ENCODE measurements around the gene C21orf58.

C21orf58 gene

DNA sequence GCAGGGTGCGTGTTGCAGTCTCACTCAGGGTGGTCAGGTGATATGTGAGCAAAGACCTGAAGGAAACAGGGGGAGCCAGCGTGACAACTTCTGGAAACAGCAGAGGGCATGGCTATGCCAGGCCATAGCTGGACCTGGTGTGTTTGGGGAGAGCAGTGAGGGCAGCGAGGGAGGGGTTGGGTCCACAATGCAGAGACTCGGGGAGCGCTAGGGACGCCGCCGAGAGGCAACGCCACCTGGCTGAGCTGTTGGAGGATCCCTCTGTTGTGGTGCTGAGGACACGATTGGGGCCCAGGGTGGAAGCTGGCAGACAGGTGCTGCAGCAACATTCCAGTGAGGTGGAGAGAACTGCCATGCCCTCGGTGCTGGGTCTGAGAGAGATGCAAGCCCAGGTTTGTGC, 68.5 kb downstream of the C21orf58 start:
- no peak for DNase-seq (ENCODE audit: low spot score)

GRCh38 chr21:46254208-46254975, 69.3 kb downstream of the C21orf58 start:
- DNase-seq (ENCODE audit: low spot score) = no peak

DNA sequence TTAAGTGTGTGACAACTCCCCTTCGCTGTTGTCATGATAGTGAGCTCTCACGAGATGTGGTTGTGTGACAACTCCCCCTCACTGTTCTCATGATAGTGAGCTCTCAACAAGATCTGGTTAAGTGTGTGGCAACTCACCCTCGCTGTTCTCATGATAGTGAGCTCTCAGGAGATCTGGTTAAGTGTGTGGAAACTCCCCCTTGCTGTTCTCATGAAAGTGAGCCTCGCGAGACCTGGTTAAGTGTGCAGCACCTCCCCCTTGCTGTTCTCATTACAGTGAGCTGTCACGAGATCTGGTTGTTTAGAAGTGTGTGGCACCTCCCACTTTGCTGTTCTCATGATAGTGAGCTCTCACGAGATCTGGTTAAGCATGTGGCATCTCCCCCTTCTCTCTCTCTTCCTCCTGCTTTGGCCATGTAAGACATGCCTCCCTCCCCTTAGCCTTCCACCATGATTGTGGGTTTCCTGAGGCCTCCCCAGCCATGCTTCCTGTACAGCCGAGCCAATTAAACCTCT, 70.0 kb downstream of the C21orf58 start:
- no peak for DNase-seq (ENCODE audit: low spot score)

DNA sequence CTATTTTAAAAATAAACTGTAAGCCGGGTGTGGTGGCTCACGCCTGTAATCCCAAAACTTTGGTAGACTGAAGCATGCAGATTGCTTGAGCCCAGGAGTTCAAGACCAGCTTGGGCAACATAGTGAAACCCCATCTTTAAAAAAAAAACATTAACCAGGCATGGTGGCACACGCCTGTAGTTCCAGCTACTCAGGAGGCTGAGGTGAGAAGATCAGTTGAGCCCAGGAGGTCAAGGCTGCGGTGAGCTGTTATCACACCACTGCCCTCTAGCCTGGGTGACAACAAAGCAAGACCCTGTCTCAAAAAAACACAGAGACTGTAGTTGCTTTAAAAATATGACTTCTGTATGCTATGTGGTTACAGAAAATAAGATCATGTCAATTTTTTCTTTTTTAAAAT, 70.8 kb downstream of the C21orf58 start:
- no peak for DNase-seq (ENCODE audit: low spot score)
